A549 (cell line): Measurements from ENCODE around the gene RBM47.

ENCODE experiments used
- CBX2 ChIP-seq: fragments of 200-600 bp; sonication (generic); IDR thresholded peaks from 2 replicates; pipeline ENCODE4 v1.6.1; 2016; ENCODE audit warnings: low read depth, mild to moderate bottlenecking, borderline replicate concordance
- CBX8 ChIP-seq: fragments of 200-600 bp; sonication (generic); IDR thresholded peaks from 2 replicates; pipeline ENCODE4 v1.6.1; 2016
- CTCF ChIP-seq: fragments of >200 bp; sonication (Bioruptor Twin); formaldehyde crosslinking; IDR thresholded peaks from 3 replicates; pipeline ENCODE4 v1.5.1; 2016
- EHF ChIP-seq: fragments of 250-450 bp; sonication (Bioruptor Pico); IDR thresholded peaks from 2 replicates; pipeline ENCODE4 v1.5.0; 2020; ENCODE audit warnings: mild to moderate bottlenecking
- EP300 ChIP-seq, 2 experiments: fragments of >200 bp; sonication (Bioruptor Twin); formaldehyde crosslinking; IDR thresholded peaks; 2 replicates in 1 of 2; 3 replicates in 1 of 2; pipeline ENCODE4 v1.6.1; 2016 to 2017
- ESRRA ChIP-seq: fragments of 150-350 bp; IDR thresholded peaks from 2 replicates; pipeline ENCODE4 v1.6.1; 2014; ENCODE audit warnings: mild to moderate bottlenecking, low read length, borderline replicate concordance
- HDAC2 ChIP-seq: fragments of 200-600 bp; sonication (generic); IDR thresholded peaks from 2 replicates; pipeline ENCODE4 v1.6.1; 2016
- MAX ChIP-seq: IDR thresholded peaks from 2 replicates; pipeline ENCODE4 v1.6.1; 2012
- MAZ ChIP-seq: fragments of 150-350 bp; IDR thresholded peaks from 2 replicates; pipeline ENCODE4 v1.6.1; 2014; ENCODE audit warnings: antibody characterized with exemption, low read depth, low read length, borderline replicate concordance
- PHF8 ChIP-seq: fragments of 200-600 bp; sonication (generic); IDR thresholded peaks from 2 replicates; pipeline ENCODE4 v1.6.1; 2016; ENCODE audit warnings: low read depth, mild to moderate bottlenecking, antibody characterized with exemption, moderate library complexity, borderline replicate concordance
- POLR2A ChIP-seq: IDR thresholded peaks from 2 replicates; pipeline ENCODE4 v1.6.1; 2012; ENCODE audit warnings: mild to moderate bottlenecking, low read length
- RAD21 ChIP-seq, 2 experiments: fragments of >200 bp in 1 of 2; sonication (Bioruptor Twin) in 1 of 2; formaldehyde crosslinking in 1 of 2; IDR thresholded peaks in 1 of 2; conservative IDR thresholded peaks in 1 of 2; 2 replicates in 1 of 2; 3 replicates in 1 of 2; pipeline ENCODE4 v1.6.1; 2012 to 2018; ENCODE audit warnings: inconsistent platforms in 1 of 2
- RCOR1 ChIP-seq: fragments of 150-350 bp; IDR thresholded peaks from 2 replicates; pipeline ENCODE4 v1.6.1; 2014; ENCODE audit warnings: antibody characterized with exemption, low read length, low read depth
- SMC3 ChIP-seq: fragments of >200 bp; sonication (Bioruptor Twin); formaldehyde crosslinking; IDR thresholded peaks from 3 replicates; pipeline ENCODE4 v1.6.1; 2018; ENCODE audit warnings: inconsistent platforms

GRCh38 chr4:40649321-40649720 is 19.7 kb upstream of the RBM47 start:
- no peak for TF ChIP-seq CBX2
- TF ChIP-seq SMC3: no peak
- TF ChIP-seq EHF (CRISPR knock-in tag): no peak
- no peak for TF ChIP-seq EP300 (IDR thresholded peaks at IDR 0.05)
- no peak for TF ChIP-seq CTCF
- TF ChIP-seq RCOR1: no peak
- TF ChIP-seq HDAC2: no peak
- no peak for TF ChIP-seq PHF8
- no peak for TF ChIP-seq MAX
- TF ChIP-seq ESRRA: no peak
- TF ChIP-seq CBX8: no peak
- TF ChIP-seq POLR2A: no peak
- TF ChIP-seq MAZ: no peak
- TF ChIP-seq RAD21 (conservative IDR thresholded peaks at IDR 0.05 in 1 of 2, IDR thresholded peaks at IDR 0.05 in 1 of 2): no peak
